GM21360 (cell line): Measurements from ENCODE around the gene RASSF5.
A peak's percentile ranks its signal among the peaks of the same experiment; 100 is the strongest.
"Not testable (repeated sequence)": the region's sequence is repeated elsewhere in the genome, so short reads cannot be mapped to it uniquely, and the experiment has no call there.

Source experiments
- ATAC-seq: cut with Tn5 transposase; IDR thresholded peaks from one replicate; pipeline ENCODE4 v1.9.1; 2021; ENCODE audit warnings: mild to moderate bottlenecking, moderate library complexity; ENCODE audit not compliant: unreplicated experiment

RASSF5 gene

GRCh38 chr1:206566999-206567398, 59.7 kb downstream of the RASSF5 start:
- no peak for ATAC-seq

GRCh38 chr1:206568256-206568655, 60.9 kb downstream of the RASSF5 start:
- ATAC-seq, result no peak

GRCh38 chr1:206568779-206569352, 61.5 kb downstream of the RASSF5 start:
- ATAC-seq, result no peak

GRCh38 chr1:206569556-206569955, 62.2 kb downstream of the RASSF5 start:
- no peak for ATAC-seq

GRCh38 chr1:206570529-206570928, 63.2 kb downstream of the RASSF5 start:
- ATAC-seq, result no peak

- ATAC-seq, result no peak
Measured at GRCh38 chr1:206572835-206573234, 65.5 kb downstream of the RASSF5 start.

- no peak for ATAC-seq
Measured at GRCh38 chr1:206573319-206573718, 66.0 kb downstream of the RASSF5 start.

- no peak for ATAC-seq
Measured at GRCh38 chr1:206573762-206574161, 66.4 kb downstream of the RASSF5 start.

GRCh38 chr1:206575165-206575893, 68.0 kb downstream of the RASSF5 start:
- no peak for ATAC-seq

- no peak for ATAC-seq
Measured at GRCh38 chr1:206575894-206576737, 68.8 kb downstream of the RASSF5 start.

GRCh38 chr1:206577626-206578025, 70.3 kb downstream of the RASSF5 start:
- ATAC-seq, result no peak

- ATAC-seq, result no peak
Measured at GRCh38 chr1:206578068-206578977, 71.0 kb downstream of the RASSF5 start.

GRCh38 chr1:206578978-206579374, 71.6 kb downstream of the RASSF5 start:
- ATAC-seq, result no peak

- ATAC-seq, result peak; percentile 68
Measured at GRCh38 chr1:206579747-206580437, 72.6 kb downstream of the RASSF5 start.

- ATAC-seq, result no peak
Measured at GRCh38 chr1:206580438-206581113, 73.2 kb downstream of the RASSF5 start.

- not testable (repeated sequence) for ATAC-seq
Measured at GRCh38 chr1:206581114-206581497, 73.8 kb downstream of the RASSF5 start.

- ATAC-seq, result no peak
Measured at GRCh38 chr1:206581571-206581981, 74.2 kb downstream of the RASSF5 start.

- no peak for ATAC-seq
Measured at GRCh38 chr1:206582537-206582936, 75.2 kb downstream of the RASSF5 start.

- ATAC-seq, result no peak
Measured at GRCh38 chr1:206582971-206583706, 75.8 kb downstream of the RASSF5 start.
